K562 (cell line): ENCODE measurements around the gene CD9.

ENCODE experiments used
- CBFB ChIP-seq: sonication (generic); formaldehyde crosslinking; IDR thresholded peaks from 2 replicates; pipeline ENCODE4 v1.4.0; 2020; ENCODE audit warnings: mild to moderate bottlenecking, missing genetic modification reagents
- CBX5 ChIP-seq: IDR thresholded peaks from 2 replicates; pipeline ENCODE4 v1.6.1; 2014; ENCODE audit warnings: low read depth, borderline replicate concordance
- EP300 ChIP-seq: IDR thresholded peaks from 2 replicates; pipeline ENCODE4 v1.6.1; 2012; ENCODE audit warnings: low read length, improper control_type of control experiment
- GTF2A2 ChIP-seq: IDR thresholded peaks from 2 replicates; pipeline ENCODE4 v1.6.1; 2016; ENCODE audit warnings: mild to moderate bottlenecking, missing genetic modification characterization, missing compliant biosample characterization
- KDM1A ChIP-seq, 2 experiments: fragments of 450-650 bp; IDR thresholded peaks; 2 replicates each; pipeline ENCODE4 v1.6.1; 2016; ENCODE audit warnings: mild to moderate bottlenecking in 2 of 2
- MXI1 ChIP-seq: IDR thresholded peaks from 2 replicates; pipeline ENCODE4 v1.6.1; 2011; ENCODE audit warnings: low read depth, mild to moderate bottlenecking, improper control_type of control experiment, low read length
- POLR2AphosphoS5 ChIP-seq: IDR thresholded peaks from 2 replicates; pipeline ENCODE4 v1.6.1; 2011; ENCODE audit warnings: mild to moderate bottlenecking, low read depth, low read length, moderate library complexity; ENCODE audit not compliant: control insufficient read depth, insufficient read depth
- ZNF263 ChIP-seq: sonication (generic); formaldehyde crosslinking; IDR thresholded peaks from 2 replicates; pipeline ENCODE4 v1.8.0; 2022; ENCODE audit warnings: mild to moderate bottlenecking, missing genetic modification reagents, borderline replicate concordance
- TF ChIP-seq, protein P1 (sequence below), 3 experiments: IDR thresholded peaks in 2 of 3; conservative IDR thresholded peaks in 1 of 3; 2 replicates each; pipeline ENCODE4 v1.5.1; 2011 to 2012; ENCODE audit warnings: low read length in 3 of 3, mild to moderate bottlenecking in 3 of 3, control low read depth in 2 of 3, improper control_type of control experiment in 1 of 3, inconsistent platforms in 1 of 3, low read depth in 1 of 3, mixed read lengths in 1 of 3, moderate library complexity in 1 of 3; ENCODE audit not compliant: insufficient read depth in 2 of 3
- TF ChIP-seq, protein P2 (sequence below): sonication (generic); formaldehyde crosslinking; IDR thresholded peaks from 2 replicates; pipeline ENCODE4 v1.8.1; 2023; ENCODE audit warnings: mild to moderate bottlenecking, missing genetic modification reagents

DNA sequence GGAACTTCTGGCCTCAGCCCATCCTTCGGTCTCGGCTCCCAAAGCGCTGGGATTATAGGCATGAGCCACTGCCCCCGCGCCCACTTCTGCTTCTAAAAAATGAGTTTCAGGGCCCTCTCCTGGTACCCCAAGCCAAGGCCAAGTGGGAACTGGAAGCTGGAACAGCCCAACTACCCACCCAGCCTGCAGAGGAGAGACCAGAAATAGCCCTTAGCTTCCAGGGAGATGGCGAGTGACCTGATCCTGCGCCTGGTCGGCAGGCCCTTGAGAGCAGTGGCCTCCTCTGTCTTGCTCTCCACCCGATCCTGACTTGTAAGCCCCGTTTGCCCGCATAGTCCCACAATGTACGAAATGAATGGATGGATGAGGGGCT, 79.0 kb downstream of the CD9 start:
- TF ChIP-seq, protein P1, sequence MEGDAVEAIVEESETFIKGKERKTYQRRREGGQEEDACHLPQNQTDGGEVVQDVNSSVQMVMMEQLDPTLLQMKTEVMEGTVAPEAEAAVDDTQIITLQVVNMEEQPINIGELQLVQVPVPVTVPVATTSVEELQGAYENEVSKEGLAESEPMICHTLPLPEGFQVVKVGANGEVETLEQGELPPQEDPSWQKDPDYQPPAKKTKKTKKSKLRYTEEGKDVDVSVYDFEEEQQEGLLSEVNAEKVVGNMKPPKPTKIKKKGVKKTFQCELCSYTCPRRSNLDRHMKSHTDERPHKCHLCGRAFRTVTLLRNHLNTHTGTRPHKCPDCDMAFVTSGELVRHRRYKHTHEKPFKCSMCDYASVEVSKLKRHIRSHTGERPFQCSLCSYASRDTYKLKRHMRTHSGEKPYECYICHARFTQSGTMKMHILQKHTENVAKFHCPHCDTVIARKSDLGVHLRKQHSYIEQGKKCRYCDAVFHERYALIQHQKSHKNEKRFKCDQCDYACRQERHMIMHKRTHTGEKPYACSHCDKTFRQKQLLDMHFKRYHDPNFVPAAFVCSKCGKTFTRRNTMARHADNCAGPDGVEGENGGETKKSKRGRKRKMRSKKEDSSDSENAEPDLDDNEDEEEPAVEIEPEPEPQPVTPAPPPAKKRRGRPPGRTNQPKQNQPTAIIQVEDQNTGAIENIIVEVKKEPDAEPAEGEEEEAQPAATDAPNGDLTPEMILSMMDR (IDR thresholded peaks at IDR 0.05 in 2 of 3, conservative IDR thresholded peaks at IDR 0.05 in 1 of 3; ENCODE audit: insufficient read depth in 2 of 3, low read depth in 1 of 3, low read length in 3 of 3) = no peak
- no peak for TF ChIP-seq POLR2AphosphoS5
- TF ChIP-seq, protein P2, sequence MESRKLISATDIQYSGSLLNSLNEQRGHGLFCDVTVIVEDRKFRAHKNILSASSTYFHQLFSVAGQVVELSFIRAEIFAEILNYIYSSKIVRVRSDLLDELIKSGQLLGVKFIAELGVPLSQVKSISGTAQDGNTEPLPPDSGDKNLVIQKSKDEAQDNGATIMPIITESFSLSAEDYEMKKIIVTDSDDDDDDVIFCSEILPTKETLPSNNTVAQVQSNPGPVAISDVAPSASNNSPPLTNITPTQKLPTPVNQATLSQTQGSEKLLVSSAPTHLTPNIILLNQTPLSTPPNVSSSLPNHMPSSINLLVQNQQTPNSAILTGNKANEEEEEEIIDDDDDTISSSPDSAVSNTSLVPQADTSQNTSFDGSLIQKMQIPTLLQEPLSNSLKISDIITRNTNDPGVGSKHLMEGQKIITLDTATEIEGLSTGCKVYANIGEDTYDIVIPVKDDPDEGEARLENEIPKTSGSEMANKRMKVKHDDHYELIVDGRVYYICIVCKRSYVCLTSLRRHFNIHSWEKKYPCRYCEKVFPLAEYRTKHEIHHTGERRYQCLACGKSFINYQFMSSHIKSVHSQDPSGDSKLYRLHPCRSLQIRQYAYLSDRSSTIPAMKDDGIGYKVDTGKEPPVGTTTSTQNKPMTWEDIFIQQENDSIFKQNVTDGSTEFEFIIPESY (CRISPR knock-in tag) = no peak
- TF ChIP-seq KDM1A (IDR thresholded peaks at IDR 0.05) = no peak
- no peak for TF ChIP-seq MXI1
- TF ChIP-seq GTF2A2 = no peak
- no peak for TF ChIP-seq CBFB
- no peak for TF ChIP-seq EP300
- no peak for TF ChIP-seq ZNF263 (CRISPR knock-in tag)
- TF ChIP-seq CBX5 = no peak
